HCT116 (cell line): ENCODE data around the gene GNB1.

Source experiments
- ATF3 ChIP-seq: IDR thresholded peaks from 2 replicates; pipeline ENCODE4 v1.6.1; 2012
- CTCF ChIP-seq, 3 experiments: fragments of 200-600 bp in 1 of 3; sonication (generic) in 1 of 3; IDR thresholded peaks in 2 of 3; conservative IDR thresholded peaks in 1 of 3; 2 replicates each; pipeline ENCODE4 v1.5.1; 2012 to 2017; ENCODE audit warnings: low read depth in 2 of 3, low read length in 2 of 3, antibody characterized with exemption in 1 of 3, borderline replicate concordance in 1 of 3, control low read depth in 1 of 3, mild to moderate bottlenecking in 1 of 3, mixed read lengths in 1 of 3, mixed run types in 1 of 3, moderate library complexity in 1 of 3; ENCODE audit not compliant: insufficient read depth in 1 of 3
- EZH2phosphoT487 ChIP-seq: fragments of 200-600 bp; IDR thresholded peaks from 2 replicates; pipeline ENCODE4 v1.6.1; 2018; ENCODE audit warnings: antibody characterized with exemption, borderline replicate concordance
- SIN3A ChIP-seq: IDR thresholded peaks from 2 replicates; pipeline ENCODE4 v1.6.1; 2012; ENCODE audit warnings: low read depth

GRCh38 chr1:1883092-1883873, 7.6 kb downstream of the GNB1 start:
- TF ChIP-seq ATF3 = no peak
- TF ChIP-seq EZH2phosphoT487 = no peak
- no peak for TF ChIP-seq CTCF (IDR thresholded peaks at IDR 0.05 in 2 of 3, conservative IDR thresholded peaks at IDR 0.05 in 1 of 3; ENCODE audit: borderline replicate concordance in 1 of 3, insufficient read depth in 1 of 3, low read depth in 2 of 3, low read length in 2 of 3)
- no peak for TF ChIP-seq SIN3A
